Lung (tissue), 12 donors: ENCODE measurements around the gene PTPRN2. TPM values are rescaled to one million over a fixed set of nuclear protein-coding genes. Genes with fewer than 3 reads are reported as not detected.

Experiments
- ATAC-seq: fragments of 200-7000 bp; cut with Tn5 transposase; one replicate; pipeline ENCODE4 v1.9.1; 2020; ENCODE audit warnings: moderate number of reproducible peaks; ENCODE audit not compliant: insufficient read depth, low FRiP score
- DNase-seq, 3 donors: peaks; one replicate each; pipeline ENCODE4 v3.0.0-alpha.2; 2013 to 2017
- H3K27ac ChIP-seq, 2 donors: one replicate each; pipeline ENCODE4 v1.5.1; 2013; ENCODE audit warnings: mild to moderate bottlenecking in 2 of 2, moderate library complexity in 2 of 2, control low read depth in 1 of 2, inconsistent platforms in 1 of 2, low read depth in 1 of 2, low read length in 1 of 2
- H3K27me3 ChIP-seq, 3 donors: one replicate each; pipeline ENCODE4 v1.5.1; 2013; ENCODE audit warnings: low read length in 2 of 3; ENCODE audit not compliant: control insufficient read depth in 3 of 3, insufficient read depth in 3 of 3
- H3K36me3 ChIP-seq, 4 donors: one replicate each; pipeline ENCODE4 v1.5.1; 2013; ENCODE audit warnings: low read length in 4 of 4, mild to moderate bottlenecking in 1 of 4, moderate library complexity in 1 of 4; ENCODE audit not compliant: control insufficient read depth in 4 of 4, insufficient read depth in 4 of 4
- H3K4me1 ChIP-seq, 5 donors: one replicate each; pipeline ENCODE4 v1.5.1; 2013; ENCODE audit warnings: low read length in 5 of 5, mild to moderate bottlenecking in 2 of 5, moderate library complexity in 1 of 5; ENCODE audit not compliant: control insufficient read depth in 5 of 5, insufficient read depth in 5 of 5
- H3K4me3 ChIP-seq: one replicate; pipeline ENCODE4 v1.5.1; 2013; ENCODE audit warnings: mild to moderate bottlenecking, control low read depth, moderate library complexity
- H3K9ac ChIP-seq, 2 donors: one replicate each; pipeline ENCODE4 v1.5.1; 2013; ENCODE audit warnings: low read length in 2 of 2, control low read depth in 1 of 2; ENCODE audit not compliant: insufficient read depth in 1 of 2
- H3K9me3 ChIP-seq, 4 donors: one replicate each; pipeline ENCODE4 v1.5.1; 2013; ENCODE audit warnings: low read length in 3 of 4, mild to moderate bottlenecking in 1 of 4, moderate library complexity in 1 of 4; ENCODE audit not compliant: control insufficient read depth in 4 of 4, insufficient read depth in 3 of 4
- WGBS, 2 donors: extraction: QIAGEN DNeasy Blood & Tissue Kit; methylation state at CpG; one replicate each; pipeline ENCODE4 v1.1.7; 2013; 5-methylcytosine and 5-hydroxymethylcytosine counted together
- polyA plus RNA-seq, 2 donors: library from polyadenylated mRNA; stranded (reverse); fragments of 200-250 nt; gene quantifications; one replicate each; pipeline ENCODE4 v1.2.1, GENCODE V29; 2013
- total RNA-seq, 2 donors: library from RNA; depleted of rRNA in 1 of 2; stranded (reverse); fragments of >200 nt in 1 of 2; gene quantifications; one replicate each; pipeline ENCODE4 v1.2.1, GENCODE V29; 2014 to 2021
- TF ChIP-seq, protein P1 (sequence below): IDR thresholded peaks from 2 replicates; pipeline ENCODE4 v1.5.1; 2012; ENCODE audit warnings: mild to moderate bottlenecking; ENCODE audit errors: control extremely low read depth, extremely low read depth
- donor health status: control.
- donor health status: control.
- donor health status: Bipolar disorder and iron deficiency.
- donor health status: healthy.
- donor health status: DM: yes; HTN: yes; CAD: no.

The PTPRN2 gene
- total and polyA plus RNA-seq, 4 donors: 2.1 to 7.4 (median 4.4) TPM

- peak; percentile 59 to 60 (median 59) for DNase-seq
Observed at GRCh38 chr7:158431941-158432347, 155.7 kb downstream of the PTPRN2 start.

DNA sequence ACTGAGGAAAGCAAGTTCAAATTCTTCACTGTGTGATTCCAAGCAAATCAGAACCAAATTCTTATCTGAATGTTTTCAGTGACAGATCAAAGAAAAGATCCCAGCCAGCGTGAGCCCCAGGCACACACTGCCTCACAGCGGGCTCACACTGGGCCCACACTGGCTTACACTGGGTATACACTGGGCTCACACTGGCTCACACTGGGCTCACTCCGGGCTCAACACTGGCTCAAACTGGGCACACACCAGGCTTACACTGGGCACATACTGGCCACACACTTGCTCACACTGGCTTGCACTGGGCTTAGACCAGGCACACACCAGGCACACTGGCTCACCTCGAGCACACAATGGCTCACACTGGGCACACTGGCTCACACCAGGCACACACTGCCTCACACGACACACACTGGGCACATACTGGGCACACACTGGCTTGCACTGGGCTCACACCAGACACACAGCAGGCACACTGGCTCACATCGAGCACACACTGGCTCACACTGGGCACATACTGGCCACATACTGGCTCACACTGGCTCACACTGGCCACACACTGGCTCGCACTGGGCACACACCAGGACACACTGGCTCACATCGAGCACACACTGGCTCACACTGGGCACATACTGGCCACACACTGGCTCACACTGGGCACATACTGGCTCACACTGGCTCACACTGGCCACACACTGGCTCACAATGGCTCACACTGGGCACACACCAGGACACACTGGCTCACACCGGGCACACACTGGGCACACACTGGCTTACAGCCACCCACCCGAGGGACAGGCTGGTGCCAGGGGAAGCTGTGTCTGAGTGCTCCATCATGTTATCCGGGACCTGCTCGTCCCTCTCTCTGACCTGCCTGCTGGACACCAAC is 156.3 kb downstream of the PTPRN2 start:
- Histone ChIP-seq H3K36me3 (no peaks in the 10 kb centered on the region), H3K27ac (no peak overlapping the region), H3K9me3 (no peaks in the 10 kb centered on the region), H3K27me3 (no peaks in the 10 kb centered on the region), H3K9ac (peak overlapping the region in 1 of 2 donors; percentile 40), H3K4me1 (peaks cover 0 to 11% (median 5%) of the 10 kb centered on the region in 5 donors), H3K4me3 (no peak overlapping the region)
- ATAC-seq: peak; percentile 19
- TF ChIP-seq, protein P1, sequence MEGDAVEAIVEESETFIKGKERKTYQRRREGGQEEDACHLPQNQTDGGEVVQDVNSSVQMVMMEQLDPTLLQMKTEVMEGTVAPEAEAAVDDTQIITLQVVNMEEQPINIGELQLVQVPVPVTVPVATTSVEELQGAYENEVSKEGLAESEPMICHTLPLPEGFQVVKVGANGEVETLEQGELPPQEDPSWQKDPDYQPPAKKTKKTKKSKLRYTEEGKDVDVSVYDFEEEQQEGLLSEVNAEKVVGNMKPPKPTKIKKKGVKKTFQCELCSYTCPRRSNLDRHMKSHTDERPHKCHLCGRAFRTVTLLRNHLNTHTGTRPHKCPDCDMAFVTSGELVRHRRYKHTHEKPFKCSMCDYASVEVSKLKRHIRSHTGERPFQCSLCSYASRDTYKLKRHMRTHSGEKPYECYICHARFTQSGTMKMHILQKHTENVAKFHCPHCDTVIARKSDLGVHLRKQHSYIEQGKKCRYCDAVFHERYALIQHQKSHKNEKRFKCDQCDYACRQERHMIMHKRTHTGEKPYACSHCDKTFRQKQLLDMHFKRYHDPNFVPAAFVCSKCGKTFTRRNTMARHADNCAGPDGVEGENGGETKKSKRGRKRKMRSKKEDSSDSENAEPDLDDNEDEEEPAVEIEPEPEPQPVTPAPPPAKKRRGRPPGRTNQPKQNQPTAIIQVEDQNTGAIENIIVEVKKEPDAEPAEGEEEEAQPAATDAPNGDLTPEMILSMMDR: no peak
- 85 to 88% methylated on average over 12 of the region's 12 CpGs for WGBS, 2 donors
- no peak for DNase-seq

More at GRCh38 chr7:158431941-158432347, 155.7 kb downstream of the PTPRN2 start:
- Histone ChIP-seq H3K9ac (peak overlapping the region; percentile 8 to 40), H3K9me3 (no peaks in the 10 kb centered on the region), H3K4me3 (no peak overlapping the region), H3K4me1 (peaks cover 0 to 11% (median 5%) of the 10 kb centered on the region in 5 donors), H3K36me3 (no peaks in the 10 kb centered on the region), H3K27me3 (no peaks in the 10 kb centered on the region), H3K27ac (no peak overlapping the region)
- ATAC-seq: peak; percentile 86
- TF ChIP-seq, protein P1: no peak
- WGBS, 2 donors: 53 to 71% methylated on average over 14 of the region's 14 CpGs

GRCh38 chr7:158430308-158431034 is 157.2 kb downstream of the PTPRN2 start:
- TF ChIP-seq, protein P1: no peak
- no peak for DNase-seq
- H3K27me3 ChIP-seq: no peaks in the 10 kb centered on the region
- no peak overlapping the region for H3K27ac ChIP-seq
- H3K4me3 ChIP-seq: no peak overlapping the region
- ATAC-seq: no peak
- no peaks in the 10 kb centered on the region for H3K9me3 ChIP-seq
- 89 to 93% methylated on average over 22 of the region's 22 CpGs for WGBS, 2 donors
- H3K9ac ChIP-seq: no peak overlapping the region
- H3K4me1 ChIP-seq: peaks cover 0 to 11% (median 5%) of the 10 kb centered on the region in 5 donors
- no peaks in the 10 kb centered on the region for H3K36me3 ChIP-seq
